K562 (cell line): ENCODE data around the gene HS3ST2. TPM values are rescaled to one million over a fixed set of nuclear protein-coding genes. Genes with fewer than 3 reads are reported as not detected.

Experiments used
- ATAC-seq: fragments of 200-7000 bp; cut with Tn5 transposase; 3 replicates; pipeline ENCODE4 v1.9.1; 2020; ENCODE audit warnings: moderate library complexity
- BruUV-seq: library from RNA; stranded (reverse); fragments of 400-500 nt; replicated peaks from 2 replicates; lab custom pipeline; 2021; lab: Mats Ljungman, UMichigan
- CTCF ChIA-PET: fragments of 300-600 bp; formaldehyde crosslinking; extraction: SDS; loops from one replicate; lab custom pipeline; 2021; ENCODE audit warnings: low intra/inter-chr PET ratio; lab: Yijun Ruan, JAX
- POLR2A ChIA-PET: fragments of 300-600, 350-650 bp; sonication (Branson Sonifier 250); formaldehyde crosslinking; extraction: SDS; loops from one replicate; lab custom pipeline; 2021; ENCODE audit warnings: antibody characterized with exemption, inconsistent platforms; lab: Yijun Ruan, JAX
- DNase-seq, 4 experiments: peaks; one replicate each; pipeline versions ENCODE4 v3.0.0 to v3.0.0-alpha.2; 2011 to 2018; ENCODE audit warnings: low spot score in 3 of 4, mixed read lengths in 3 of 4; ENCODE audit errors: extremely low read depth in 1 of 4
- FAIRE-seq: peaks from 2 replicates; lab custom pipeline; 2011; peaks lifted over from hg19 to GRCh38; lab: Jason Lieb, UNC
- H2AFZ ChIP-seq: 2 replicates; pipeline ENCODE4 v1.6.0; 2011; ENCODE audit warnings: low read depth, low read length, control low read depth, inconsistent platforms
- H3K27ac ChIP-seq: fragments of 200-600 bp; 3 replicates; pipeline ENCODE4 v1.8.0; 2011; ENCODE audit warnings: low read depth, mild to moderate bottlenecking, control low read depth, inconsistent platforms, low read length, moderate library complexity, mixed read lengths; ENCODE audit errors: extremely low read depth
- H3K27me3 ChIP-seq, 2 experiments: fragments of 300-600 bp in 1 of 2; 2 replicates in 1 of 2; 3 replicates in 1 of 2; pipeline versions ENCODE4 v1.6.0 to v1.8.0; 2011; ENCODE audit warnings: inconsistent platforms in 2 of 2, low read length in 2 of 2, mild to moderate bottlenecking in 1 of 2, mixed read lengths in 1 of 2, moderate library complexity in 1 of 2; ENCODE audit not compliant: control insufficient read depth in 2 of 2, insufficient read depth in 2 of 2
- H3K36me3 ChIP-seq: fragments of 300-600 bp; 3 replicates; pipeline ENCODE4 v1.8.0; 2011; ENCODE audit warnings: mild to moderate bottlenecking, low read length, inconsistent platforms; ENCODE audit not compliant: control insufficient read depth, insufficient read depth
- H3K4me1 ChIP-seq, 2 experiments: fragments of 200-600 bp in 1 of 2; replicated peaks in 1 of 2; 2 replicates in 1 of 2; 3 replicates in 1 of 2; pipeline versions ENCODE4 v1.5.1 to v1.8.0; 2011; ENCODE audit warnings: inconsistent platforms in 2 of 2, low read length in 2 of 2, mild to moderate bottlenecking in 1 of 2, mixed read lengths in 1 of 2, moderate library complexity in 1 of 2; ENCODE audit not compliant: control insufficient read depth in 2 of 2, insufficient read depth in 2 of 2
- H3K4me2 ChIP-seq: 2 replicates; pipeline ENCODE4 v1.6.1; 2011; ENCODE audit warnings: low read length, control low read depth, inconsistent platforms, mixed read lengths; ENCODE audit not compliant: insufficient read depth
- H3K4me3 ChIP-seq: fragments of 200-600 bp; sonication (generic), shearing (Covaris generic); 2 replicates; pipeline ENCODE4 v1.5.1; 2016; ENCODE audit warnings: control low read depth, inconsistent platforms
- H3K79me2 ChIP-seq: fragments of 200-600 bp; 3 replicates; pipeline ENCODE4 v1.8.0; 2011; ENCODE audit warnings: low read length, inconsistent platforms; ENCODE audit not compliant: control insufficient read depth, insufficient read depth
- H3K9ac ChIP-seq, 2 experiments: 2 replicates each; pipeline versions ENCODE4 v1.6.0 to v1.6.1; 2011; ENCODE audit warnings: low read depth in 2 of 2, low read length in 2 of 2, control low read depth in 1 of 2, inconsistent platforms in 1 of 2, mild to moderate bottlenecking in 1 of 2, mixed read lengths in 1 of 2; ENCODE audit not compliant: insufficient read depth in 1 of 2
- H3K9me1 ChIP-seq: one replicate; pipeline ENCODE4 v1.6.0; 2011; ENCODE audit warnings: inconsistent platforms, mild to moderate bottlenecking, low read length, moderate library complexity; ENCODE audit not compliant: control insufficient read depth, insufficient read depth
- H3K9me3 ChIP-seq: replicated peaks from 2 replicates; pipeline ENCODE4 v1.5.1; 2011; ENCODE audit warnings: low read depth, low read length, inconsistent platforms; ENCODE audit not compliant: control insufficient read depth, insufficient read depth
- H4K20me1 ChIP-seq: replicated peaks from 2 replicates; pipeline ENCODE4 v1.6.1; 2011; ENCODE audit warnings: low read length, inconsistent platforms, mixed read lengths; ENCODE audit not compliant: control insufficient read depth, insufficient read depth
- BMI1 ChIP-seq: fragments of 150-350 bp; IDR thresholded peaks from 2 replicates; pipeline ENCODE4 v1.6.1; 2014; ENCODE audit warnings: low read length
- MEIS2 ChIP-seq: fragments of 450-650 bp; IDR thresholded peaks from 2 replicates; pipeline ENCODE4 v1.6.1; 2014; ENCODE audit warnings: mild to moderate bottlenecking; ENCODE audit not compliant: partially characterized antibody
- POLR2AphosphoS2 ChIP-seq: IDR thresholded peaks from 2 replicates; pipeline ENCODE4 v1.6.1; 2012; ENCODE audit warnings: low read length, improper control_type of control experiment
- RAD51 ChIP-seq: fragments of 450-650 bp; IDR thresholded peaks from 2 replicates; pipeline ENCODE4 v1.7.1; 2016; ENCODE audit warnings: low read depth, mild to moderate bottlenecking, borderline replicate concordance
- TOE1 ChIP-seq, 2 experiments: fragments of 450-650 bp in 1 of 2; sonication (generic) in 1 of 2; formaldehyde crosslinking in 1 of 2; IDR thresholded peaks; 2 replicates each; pipeline versions ENCODE4 v1.7.1 to v1.8.0; 2016 to 2022; ENCODE audit warnings: borderline replicate concordance in 2 of 2, mild to moderate bottlenecking in 2 of 2, antibody characterized with exemption in 1 of 2, inconsistent platforms in 1 of 2, low read depth in 1 of 2, missing genetic modification reagents in 1 of 2, moderate library complexity in 1 of 2
- WGBS: fragments of 100-300 bp; shearing (Covaris generic); methylation state at CpG from one replicate; pipeline ENCODE4 v1.1.6; 2016; ENCODE audit warnings: low coverage, mixed read lengths; ENCODE audit not compliant: insufficient coverage; ENCODE audit errors: missing lambda C conversion rate; 5-methylcytosine and 5-hydroxymethylcytosine counted together
- in situ Hi-C: fragments of 300-500 bp; cut with MboI; formaldehyde crosslinking; loops from 4 replicates; pipeline ENCODE4 v1.15.0; 2018; ENCODE audit warnings: inconsistent platforms, mixed read lengths
- intact Hi-C: fragments of 100-400 bp; cut with micrococcal nuclease; formaldehyde crosslinking; loops from 2 replicates; pipeline ENCODE4 v1.14.2; 2022
- polyA plus RNA-seq, 8 experiments: library from polyadenylated mRNA; depleted of rRNA in 4 of 8; stranded (reverse) in 5 of 8; unstranded in 3 of 8; fragments of >200 nt; fragmentation: Nextera tagmentation in 2 of 8; fragmentation: Illumina TruSeq in 1 of 8; extraction: Ambion mirVana in 2 of 8; extraction: Trizol in 1 of 8; gene quantifications; 2 replicates each; pipeline versions ENCODE4 v1.2.1 to v1.2.3, GENCODE V29; 2011 to 2014; ENCODE audit warnings: inconsistent platforms in 1 of 8, missing spikeins in 1 of 8
- total RNA-seq, 7 experiments: library from RNA; depleted of rRNA in 6 of 7; stranded (reverse); fragments of >200 nt in 6 of 7; fragmentation: Illumina TruSeq in 2 of 7; extraction: Trizol in 2 of 7; gene quantifications; 2 replicates each; pipeline versions ENCODE4 v1.2.1 to v1.2.3, GENCODE V29; 2011 to 2021; ENCODE audit warnings: low replicate concordance in 1 of 7
- TF ChIP-seq, protein P1 (sequence below): sonication (generic); formaldehyde crosslinking; IDR thresholded peaks from 2 replicates; pipeline ENCODE4 v1.5.0; 2020; ENCODE audit warnings: missing genetic modification reagents
- TF ChIP-seq, protein P2 (sequence below): fragments of 450-650 bp; formaldehyde crosslinking; IDR thresholded peaks from 2 replicates; pipeline ENCODE4 v1.4.0; 2020; ENCODE audit warnings: mild to moderate bottlenecking, mixed read lengths

Gene HS3ST2
- total and polyA plus RNA-seq, 9 of the 15 experiments (the other 6 are each of a cell fraction or from before 2014, with no cell fraction given), result not detected

DNA sequence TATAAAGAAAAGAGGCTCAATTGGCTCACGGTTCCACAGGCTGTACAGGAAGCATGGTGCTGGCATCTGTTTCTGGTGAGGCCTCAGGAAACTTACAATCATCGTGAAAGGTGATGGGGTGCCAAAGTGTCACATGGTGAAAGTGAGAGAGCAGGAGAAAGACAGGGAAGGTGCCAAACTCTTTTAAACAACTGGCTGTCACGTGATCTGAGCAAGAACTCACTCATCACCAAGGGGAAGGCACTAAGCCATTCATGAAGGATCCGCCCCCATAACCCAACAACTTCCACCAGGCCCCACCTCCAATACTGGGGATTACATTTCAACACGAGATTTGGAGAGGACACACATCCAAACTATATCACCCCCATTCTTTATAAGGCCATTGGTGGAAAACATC lies 28.4 kb upstream of the HS3ST2 start:
- TF ChIP-seq BMI1 (no peak), POLR2AphosphoS2 (no peak), RAD51 (peak; percentile 75), TOE1 (IDR thresholded peaks at IDR 0.05; ENCODE audit: borderline replicate concordance) (peak; percentile 59; the same call in 1 of the 2 replicates), TOE1 (CRISPR knock-in tag; IDR thresholded peaks at IDR 0.05; ENCODE audit: borderline replicate concordance, low read depth) (no peak), MEIS2 (peak; percentile 29)
- TF ChIP-seq, protein P1, sequence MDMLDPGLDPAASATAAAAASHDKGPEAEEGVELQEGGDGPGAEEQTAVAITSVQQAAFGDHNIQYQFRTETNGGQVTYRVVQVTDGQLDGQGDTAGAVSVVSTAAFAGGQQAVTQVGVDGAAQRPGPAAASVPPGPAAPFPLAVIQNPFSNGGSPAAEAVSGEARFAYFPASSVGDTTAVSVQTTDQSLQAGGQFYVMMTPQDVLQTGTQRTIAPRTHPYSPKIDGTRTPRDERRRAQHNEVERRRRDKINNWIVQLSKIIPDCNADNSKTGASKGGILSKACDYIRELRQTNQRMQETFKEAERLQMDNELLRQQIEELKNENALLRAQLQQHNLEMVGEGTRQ (CRISPR knock-in tag), result peak; percentile 39; the same call in 1 of the 2 replicates
- TF ChIP-seq, protein P2, sequence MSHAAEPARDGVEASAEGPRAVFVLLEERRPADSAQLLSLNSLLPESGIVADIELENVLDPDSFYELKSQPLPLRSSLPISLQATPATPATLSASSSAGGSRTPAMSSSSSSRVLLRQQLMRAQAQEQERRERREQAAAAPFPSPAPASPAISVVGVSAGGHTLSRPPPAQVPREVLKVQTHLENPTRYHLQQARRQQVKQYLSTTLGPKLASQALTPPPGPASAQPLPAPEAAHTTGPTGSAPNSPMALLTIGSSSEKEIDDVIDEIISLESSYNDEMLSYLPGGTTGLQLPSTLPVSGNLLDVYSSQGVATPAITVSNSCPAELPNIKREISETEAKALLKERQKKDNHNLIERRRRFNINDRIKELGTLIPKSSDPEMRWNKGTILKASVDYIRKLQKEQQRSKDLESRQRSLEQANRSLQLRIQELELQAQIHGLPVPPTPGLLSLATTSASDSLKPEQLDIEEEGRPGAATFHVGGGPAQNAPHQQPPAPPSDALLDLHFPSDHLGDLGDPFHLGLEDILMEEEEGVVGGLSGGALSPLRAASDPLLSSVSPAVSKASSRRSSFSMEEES (CRISPR knock-in tag), result peak; percentile 87
- 5% methylated on average over 5 of the region's 5 CpGs for WGBS
- peaks cover 0 to 4% of the 10 kb centered on the region in 2 experiments; a peak in 1 of 5 replicates for H3K27me3 ChIP-seq
- CTCF ChIA-PET, result no interaction called here
- intact Hi-C loops, result no loop called here
- ATAC-seq, result no peak
- no peak overlapping the region for H3K4me3 ChIP-seq
- no peak overlapping the region for H3K27ac ChIP-seq
- BruUV-seq, result no TSS peak
- H2AFZ ChIP-seq, result no peak overlapping the region
- no peaks in the 10 kb centered on the region for H3K36me3 ChIP-seq
- no peaks in the 10 kb centered on the region for H4K20me1 ChIP-seq
- no peak for DNase-seq
- in situ Hi-C loops, result no loop called here
- no peaks in the 10 kb centered on the region for H3K9me1 ChIP-seq
- no peaks in the 10 kb centered on the region for H3K9me3 ChIP-seq
- H3K4me1 ChIP-seq, result peaks cover 0 to 5% of the 10 kb centered on the region in 2 experiments; a peak in 2 of 5 replicates
- no peak for FAIRE-seq
- no peak overlapping the region for H3K9ac ChIP-seq
- no peak overlapping the region for H3K4me2 ChIP-seq
- H3K79me2 ChIP-seq, result no peaks in the 10 kb centered on the region
- POLR2A ChIA-PET, result no interaction called here
